HUES6 (cell line): ENCODE measurements around the gene TMF1.

Source experiments
- H3K27ac ChIP-seq: 2 replicates; pipeline ENCODE4 v1.7.0; 2013; ENCODE audit warnings: low read depth, mild to moderate bottlenecking, low read length, inconsistent platforms
- H3K27me3 ChIP-seq: 2 replicates; pipeline ENCODE4 v1.6.1; 2013; ENCODE audit warnings: low read length; ENCODE audit not compliant: control insufficient read depth, insufficient read depth
- H3K36me3 ChIP-seq: 2 replicates; pipeline ENCODE4 v1.6.1; 2013; ENCODE audit warnings: low read length; ENCODE audit not compliant: control insufficient read depth, insufficient read depth
- H3K4me1 ChIP-seq: 2 replicates; pipeline ENCODE4 v1.6.1; 2013; ENCODE audit warnings: low read length; ENCODE audit not compliant: control insufficient read depth, insufficient read depth
- H3K4me3 ChIP-seq: 2 replicates; pipeline ENCODE4 v1.5.1; 2013; ENCODE audit warnings: low read depth, low read length
- H3K9ac ChIP-seq: one replicate; pipeline ENCODE4 v1.6.1; 2013; ENCODE audit warnings: mild to moderate bottlenecking, low read length
- H3K9me3 ChIP-seq: 2 replicates; pipeline ENCODE4 v1.6.1; 2013; ENCODE audit warnings: low read depth, low read length; ENCODE audit not compliant: control insufficient read depth, insufficient read depth

The TMF1 gene

DNA sequence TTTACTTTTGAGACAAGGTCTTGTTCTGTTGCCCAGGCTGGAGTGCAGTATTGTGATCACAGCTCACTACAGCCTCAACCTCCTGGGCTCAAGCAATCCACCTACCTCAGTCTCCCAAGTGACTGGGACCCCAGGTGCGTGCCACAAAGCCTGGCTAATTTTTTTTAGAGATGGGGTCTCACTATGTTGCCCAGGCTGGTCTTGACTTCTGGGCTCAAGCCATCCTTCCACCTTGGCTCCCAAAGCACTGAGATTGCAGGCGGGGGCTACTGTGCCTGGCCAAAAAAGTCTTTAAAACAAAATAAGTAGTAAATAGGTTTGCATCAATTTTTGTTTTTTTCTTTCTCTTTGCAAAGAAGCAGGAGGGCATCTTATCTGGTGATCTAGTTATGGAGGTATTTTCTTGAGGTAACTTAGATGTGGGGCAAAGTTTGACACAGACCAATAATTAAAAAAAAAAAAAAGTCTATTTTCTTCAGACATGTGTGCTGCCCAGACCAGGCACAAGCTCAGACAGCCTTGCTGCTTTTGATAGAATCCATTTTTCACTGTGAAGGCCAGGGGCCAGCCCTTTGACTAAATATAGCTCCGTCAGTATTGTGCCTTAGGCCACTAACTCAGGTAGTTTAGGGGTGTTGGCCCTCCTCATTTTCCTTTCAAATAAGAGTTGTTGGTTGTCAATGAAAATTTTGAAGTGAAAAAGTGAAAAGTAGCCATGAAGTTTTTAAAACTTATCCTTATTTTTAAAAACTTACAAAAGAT lies 35.1 kb upstream of the TMF1 start:
- Histone ChIP-seq H3K4me3 (no peak overlapping the region), H3K9me3 (no peaks in the 10 kb centered on the region), H3K27ac (no peak overlapping the region), H3K9ac (no peak overlapping the region), H3K36me3 (no peaks in the 10 kb centered on the region), H3K4me1 (peaks cover 43% of the 10 kb centered on the region), H3K27me3 (no peaks in the 10 kb centered on the region)

GRCh38 chr3:69085833-69086722 lies 33.9 kb upstream of the TMF1 start:
- no peaks in the 10 kb centered on the region for H3K27me3 ChIP-seq
- H3K9me3 ChIP-seq = no peaks in the 10 kb centered on the region
- peak overlapping the region; percentile 95 for H3K4me3 ChIP-seq
- peaks cover 44% of the 10 kb centered on the region for H3K4me1 ChIP-seq
- no peaks in the 10 kb centered on the region for H3K36me3 ChIP-seq
- H3K27ac ChIP-seq = no peak overlapping the region
- peak overlapping the region; percentile 29 for H3K9ac ChIP-seq

- Histone ChIP-seq H3K27me3 (no peaks in the 10 kb centered on the region), H3K4me1 (peaks cover 49% of the 10 kb centered on the region), H3K9ac (peak overlapping the region; percentile 65), H3K36me3 (no peaks in the 10 kb centered on the region), H3K9me3 (no peaks in the 10 kb centered on the region), H3K4me3 (peak overlapping the region; percentile 95), H3K27ac (no peak overlapping the region)
Observed at GRCh38 chr3:69085168-69085832, 33.2 kb upstream of the TMF1 start.

DNA sequence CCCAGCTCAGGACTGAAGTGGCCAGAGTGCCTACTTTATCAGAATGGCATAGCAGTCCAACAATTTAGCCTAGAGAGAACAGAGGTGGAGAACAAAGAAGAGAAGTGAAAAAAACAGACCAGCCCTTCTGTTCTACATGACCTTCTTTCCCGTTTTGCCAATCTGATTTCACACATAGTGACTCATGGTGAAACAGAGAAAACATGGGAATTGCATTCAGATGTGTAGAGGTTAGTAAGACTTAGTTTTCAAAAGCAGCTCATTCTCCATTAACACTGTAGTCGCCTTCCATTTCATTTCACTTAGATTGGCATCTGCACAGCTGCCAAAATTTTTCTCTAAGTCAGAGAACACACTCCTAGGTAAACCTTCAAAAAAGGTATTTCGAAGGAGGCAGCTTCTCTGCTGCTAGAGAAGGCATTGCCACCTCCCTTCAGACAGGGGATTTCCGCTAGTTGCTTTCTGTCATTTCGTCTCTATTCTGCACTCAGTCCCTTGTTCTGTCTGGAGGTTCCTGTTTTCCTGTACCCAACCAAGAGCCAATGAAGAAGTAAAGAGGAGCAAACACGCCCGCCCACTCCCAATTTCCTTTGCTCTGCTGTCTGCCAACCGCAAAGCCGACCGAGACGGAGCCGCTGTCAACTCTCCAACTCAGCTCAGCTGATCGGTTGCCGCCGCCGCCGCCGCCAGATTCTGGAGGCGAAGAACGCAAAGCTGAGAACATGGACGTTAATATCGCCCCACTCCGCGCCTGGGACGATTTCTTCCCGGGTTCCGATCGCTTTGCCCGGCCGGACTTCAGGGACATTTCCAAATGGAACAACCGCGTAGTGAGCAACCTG lies 32.4 kb upstream of the TMF1 start, which contains the start of gene ARL6IP5:
ARL6IP5 (plus strand) TSS at position 612 of the 842 bp plus-strand sequence; CDS start at position 723, 111 bp downstream.
- H3K27ac ChIP-seq = no peak within 1 kb of the TSS
- peak within 1 kb of the TSS; percentile 65 for H3K9ac ChIP-seq
- H3K36me3 ChIP-seq = no peaks in the 10 kb centered on the region
- peaks cover 44% of the 10 kb centered on the region; the same call in 1 of the 2 replicates for H3K4me1 ChIP-seq
- H3K27me3 ChIP-seq = no peaks in the 10 kb centered on the region
- peak within 1 kb of the TSS; percentile 95 for H3K4me3 ChIP-seq
- no peaks in the 10 kb centered on the region for H3K9me3 ChIP-seq

DNA sequence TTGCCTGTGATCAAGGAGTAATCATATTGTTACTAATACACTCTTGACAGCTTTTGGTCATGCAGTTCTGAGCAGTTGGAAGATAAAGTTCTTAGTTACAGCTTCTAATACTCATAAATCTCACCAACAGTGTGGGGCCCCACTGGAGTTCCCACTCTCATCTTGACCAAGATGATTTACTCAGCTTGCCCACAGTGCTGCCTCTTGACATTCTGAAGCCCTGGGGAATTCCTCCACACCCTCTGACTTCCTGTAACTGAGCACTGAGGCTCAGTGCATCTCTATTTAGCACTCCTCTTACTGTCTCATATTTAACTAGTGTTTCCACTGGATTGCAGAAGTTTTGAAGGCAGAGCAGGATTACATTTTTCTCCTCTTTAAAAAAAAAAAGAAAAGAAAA lies 30.7 kb upstream of the TMF1 start:
- Histone ChIP-seq H3K9ac (no peak overlapping the region), H3K4me3 (no peak overlapping the region), H3K4me1 (peaks cover 42% of the 10 kb centered on the region), H3K27me3 (no peaks in the 10 kb centered on the region), H3K36me3 (0 out of 2 replicates have a peak, but pooled peaks cover 3% of the 10 kb centered on the region), H3K27ac (no peak overlapping the region), H3K9me3 (no peaks in the 10 kb centered on the region)

- H3K9ac ChIP-seq = no peak overlapping the region
- no peaks in the 10 kb centered on the region for H3K27me3 ChIP-seq
- no peak overlapping the region for H3K4me3 ChIP-seq
- peaks cover 42% of the 10 kb centered on the region for H3K4me1 ChIP-seq
- H3K27ac ChIP-seq = no peak overlapping the region
- no peaks in the 10 kb centered on the region for H3K9me3 ChIP-seq
- peaks cover 5% of the 10 kb centered on the region; the same call in 1 of the 2 replicates for H3K36me3 ChIP-seq
Observed at GRCh38 chr3:69082361-69082760, 30.2 kb upstream of the TMF1 start.

DNA sequence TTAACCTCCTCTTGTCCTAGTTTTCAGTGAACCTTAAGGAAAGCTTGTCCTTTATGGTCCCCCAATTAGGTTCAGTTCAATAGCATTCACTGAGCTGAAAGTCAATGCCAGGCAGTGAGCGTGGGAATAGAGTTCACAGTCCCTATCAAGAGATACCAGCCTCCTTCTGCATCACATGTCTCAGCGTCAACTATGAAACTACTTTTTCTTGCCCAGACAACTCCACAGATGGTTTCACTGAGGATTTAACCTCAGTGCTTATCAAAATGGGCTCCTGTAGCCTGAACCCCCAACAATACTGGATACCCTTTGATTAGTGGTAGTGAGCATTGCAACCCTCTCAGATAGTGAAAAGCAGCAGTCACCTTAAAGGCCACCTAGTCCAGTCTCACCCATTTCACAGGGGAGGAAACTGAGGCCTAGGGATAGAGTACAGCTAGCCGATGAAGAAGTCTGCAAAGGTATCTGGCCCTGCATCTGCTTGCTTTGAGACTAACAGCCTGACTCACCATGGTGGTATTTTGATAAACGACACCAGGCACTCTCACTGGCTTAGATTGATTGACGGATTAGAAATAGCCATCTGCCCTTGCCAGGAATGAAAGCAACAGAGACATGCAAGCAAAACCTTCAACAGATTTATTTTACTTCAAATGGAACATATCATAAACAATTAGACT lies 29.6 kb upstream of the TMF1 start:
- Histone ChIP-seq H3K36me3 (peaks cover 5% of the 10 kb centered on the region; the same call in 1 of the 2 replicates), H3K9ac (no peak overlapping the region), H3K27ac (no peak overlapping the region), H3K27me3 (no peaks in the 10 kb centered on the region), H3K9me3 (no peaks in the 10 kb centered on the region), H3K4me1 (peaks cover 42% of the 10 kb centered on the region), H3K4me3 (no peak overlapping the region)

DNA sequence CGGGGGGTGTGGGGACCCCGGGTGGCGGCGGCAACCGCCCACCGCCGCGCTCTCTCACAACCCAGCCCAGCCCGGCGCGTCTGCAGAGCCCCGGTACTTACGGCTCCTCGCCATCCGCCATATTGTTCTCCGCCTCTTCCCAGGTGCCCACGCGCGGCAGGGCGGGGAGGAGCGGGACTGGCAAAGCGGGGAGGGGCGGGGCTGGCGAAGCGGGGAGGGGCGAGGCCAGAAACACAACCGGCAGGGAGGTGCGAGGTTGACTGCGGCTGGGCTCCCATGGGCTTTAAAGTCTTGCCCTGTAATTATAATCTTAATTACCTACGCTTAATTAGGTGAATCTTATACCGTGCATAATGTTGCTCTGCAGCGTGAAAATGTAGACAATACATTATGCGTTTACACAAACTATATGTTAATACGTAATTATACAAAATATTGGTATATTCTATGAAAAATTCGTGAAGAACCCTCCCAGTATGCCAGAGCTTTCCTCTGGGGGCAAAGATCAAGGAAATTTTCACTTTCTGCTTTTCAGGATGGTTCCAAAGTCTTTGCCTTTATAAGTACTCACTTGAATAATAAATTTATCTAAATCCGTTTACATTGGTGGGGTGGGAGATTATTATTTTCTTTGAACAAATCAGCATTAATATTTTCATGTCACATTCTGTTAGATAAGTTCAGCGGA lies 28.2 kb upstream of the TMF1 start, which contains the start of gene UBA3:
UBA3 (minus strand) TSS at position 133 of the 688 bp plus-strand sequence; CDS start at position 121, 12 bp downstream.
- Histone ChIP-seq H3K27ac (peak within 1 kb of the TSS; percentile 89), H3K27me3 (no peaks in the 10 kb centered on the region), H3K4me3 (peak within 1 kb of the TSS; percentile 96), H3K9me3 (no peaks in the 10 kb centered on the region), H3K36me3 (peaks cover 5% of the 10 kb centered on the region; the same call in 1 of the 2 replicates), H3K9ac (peak within 1 kb of the TSS; percentile 78), H3K4me1 (peaks cover 32% of the 10 kb centered on the region)

GRCh38 chr3:69079269-69080159 lies 27.4 kb upstream of the TMF1 start:
- peak overlapping the region; percentile 78 for H3K9ac ChIP-seq
- H3K36me3 ChIP-seq = peaks cover 9% of the 10 kb centered on the region
- H3K27ac ChIP-seq = peak overlapping the region; percentile 89
- no peaks in the 10 kb centered on the region for H3K27me3 ChIP-seq
- peaks cover 30% of the 10 kb centered on the region for H3K4me1 ChIP-seq
- no peaks in the 10 kb centered on the region for H3K9me3 ChIP-seq
- peak overlapping the region; percentile 96 for H3K4me3 ChIP-seq
